Vagina (tissue), 2 donors: Measurements from ENCODE around the gene KDM5B. TPM values are rescaled to one million over a fixed set of nuclear protein-coding genes. Genes with fewer than 3 reads are reported as not detected.

Experiments
- DNase-seq, 2 donors: peaks; one replicate each; pipeline ENCODE4 v3.0.0-alpha.2; 2017; ENCODE audit errors: extremely low spot score in 2 of 2
- H3K27ac ChIP-seq: fragments of 200-600 bp; sonication (generic); one replicate; pipeline ENCODE4 v1.5.1; 2019
- H3K27me3 ChIP-seq: fragments of 200-600 bp; sonication (generic); one replicate; pipeline ENCODE4 v1.5.1; 2019
- H3K36me3 ChIP-seq, 2 donors: fragments of 200-600 bp; sonication (generic); one replicate each; pipeline ENCODE4 v1.5.1; 2017 to 2019
- H3K4me1 ChIP-seq: fragments of 200-600 bp; sonication (generic); one replicate; pipeline ENCODE4 v1.5.1; 2019
- H3K4me3 ChIP-seq, 2 donors: fragments of 200-600 bp; sonication (generic); 1 replicate in 1 of 2; 2 replicates in 1 of 2; pipeline ENCODE4 v1.5.1; 2016 to 2019
- H3K9me3 ChIP-seq: fragments of 200-600 bp; sonication (generic); one replicate; pipeline ENCODE4 v1.5.1; 2019
- CTCF ChIP-seq, 3 experiments: fragments of 450-650 bp in 2 of 3; fragments of 200-600 bp in 1 of 3; sonication (generic) in 1 of 3; IDR thresholded peaks; one replicate each; pipeline ENCODE4 v1.5.1; 2017 to 2019; ENCODE audit warnings: antibody characterized with exemption in 3 of 3, mild to moderate bottlenecking in 2 of 3, moderate library complexity in 2 of 3
- POLR2A ChIP-seq, 2 donors: fragments of 450-650 bp; IDR thresholded peaks; one replicate each; pipeline ENCODE4 v1.6.1; 2017; ENCODE audit warnings: antibody characterized with exemption in 2 of 2, mild to moderate bottlenecking in 2 of 2, moderate library complexity in 2 of 2
- POLR2AphosphoS5 ChIP-seq, 2 donors: sonication (generic); formaldehyde crosslinking; IDR thresholded peaks; one replicate each; pipeline ENCODE4 v1.9.0; 2017; ENCODE audit warnings: antibody characterized with exemption in 2 of 2, mild to moderate bottlenecking in 2 of 2, low read depth in 1 of 2; ENCODE audit not compliant: insufficient read depth in 1 of 2
- intact Hi-C: fragments of 100-400 bp; cut with DNase I; formaldehyde crosslinking; loops from one replicate; pipeline ENCODE4 v1.15.1; 2023
- total RNA-seq: library from RNA; depleted of rRNA; stranded (reverse); fragments of >200 nt; gene quantifications from one replicate; pipeline ENCODE4 v1.2.3, GENCODE V29; 2016

KDM5B gene
- total RNA-seq, 1 donor from 2014 or later, result 99.4 TPM

GRCh38 chr1:202701200-202701599 is 107.0 kb downstream of the KDM5B start:
- H3K4me1 ChIP-seq, result no peaks in the 10 kb centered on the region
- peaks cover 4% of the 10 kb centered on the region for H3K27me3 ChIP-seq
- no peak for DNase-seq
- intact Hi-C loops, result loop anchor here (10.0 kb wide), 1 partner anchor 366 kb away; no protein-coding TSS in a partner anchor
- H3K36me3 ChIP-seq, result no peaks in the 10 kb centered on the region
- TF ChIP-seq CTCF (IDR thresholded peaks at IDR 0.05) (no peak), POLR2AphosphoS5 (IDR thresholded peaks at IDR 0.05; ENCODE audit: insufficient read depth in 1 of 2, low read depth in 1 of 2) (no peak), POLR2A (IDR thresholded peaks at IDR 0.05) (no peak)
- H3K9me3 ChIP-seq, result no peaks in the 10 kb centered on the region
- H3K4me3 ChIP-seq, result no peak overlapping the region
- H3K27ac ChIP-seq, result no peak overlapping the region

- H3K9me3 ChIP-seq, result no peaks in the 10 kb centered on the region
- TF ChIP-seq CTCF (IDR thresholded peaks at IDR 0.05), result no peak
- no peak for TF ChIP-seq POLR2AphosphoS5 (IDR thresholded peaks at IDR 0.05; ENCODE audit: insufficient read depth in 1 of 2, low read depth in 1 of 2)
- no peak for TF ChIP-seq POLR2A (IDR thresholded peaks at IDR 0.05)
- intact Hi-C loops, result loop anchor here (10.0 kb wide), 1 partner anchor 365 kb away; no protein-coding TSS in a partner anchor
Measured at GRCh38 chr1:202700061-202700460, 108.2 kb downstream of the KDM5B start.

GRCh38 chr1:202698276-202698675 is 109.9 kb downstream of the KDM5B start:
- H3K4me1 ChIP-seq, result no peaks in the 10 kb centered on the region
- no peak overlapping the region for H3K27ac ChIP-seq
- TF ChIP-seq POLR2AphosphoS5 (IDR thresholded peaks at IDR 0.05; ENCODE audit: insufficient read depth in 1 of 2, low read depth in 1 of 2) (no peak), CTCF (IDR thresholded peaks at IDR 0.05) (no peak), POLR2A (IDR thresholded peaks at IDR 0.05) (no peak)
- no peaks in the 10 kb centered on the region for H3K36me3 ChIP-seq
- DNase-seq, result no peak
- H3K4me3 ChIP-seq, result no peak overlapping the region
- intact Hi-C loops, result no loop called here
- peaks cover 4% of the 10 kb centered on the region for H3K27me3 ChIP-seq
- H3K9me3 ChIP-seq, result no peaks in the 10 kb centered on the region

More at GRCh38 chr1:202700061-202700460, 108.2 kb downstream of the KDM5B start:
- Histone ChIP-seq H3K36me3 (no peaks in the 10 kb centered on the region), H3K4me3 (no peak overlapping the region), H3K4me1 (no peaks in the 10 kb centered on the region), H3K27me3 (peaks cover 4% of the 10 kb centered on the region), H3K27ac (no peak overlapping the region)
- no peak for DNase-seq

GRCh38 chr1:202697038-202697437 is 111.2 kb downstream of the KDM5B start:
- intact Hi-C loops, result no loop called here
- no peaks in the 10 kb centered on the region for H3K9me3 ChIP-seq
- TF ChIP-seq POLR2A (IDR thresholded peaks at IDR 0.05) (no peak), POLR2AphosphoS5 (IDR thresholded peaks at IDR 0.05; ENCODE audit: insufficient read depth in 1 of 2, low read depth in 1 of 2) (no peak), CTCF (IDR thresholded peaks at IDR 0.05) (no peak)
- no peak for DNase-seq
- H3K4me3 ChIP-seq, result no peak overlapping the region
- no peaks in the 10 kb centered on the region for H3K4me1 ChIP-seq
- H3K36me3 ChIP-seq, result no peaks in the 10 kb centered on the region
- H3K27ac ChIP-seq, result no peak overlapping the region
- no peaks in the 10 kb centered on the region for H3K27me3 ChIP-seq

- intact Hi-C loops, result no loop called here
- TF ChIP-seq POLR2AphosphoS5 (IDR thresholded peaks at IDR 0.05; ENCODE audit: insufficient read depth in 1 of 2, low read depth in 1 of 2) (no peak), CTCF (IDR thresholded peaks at IDR 0.05) (no peak), POLR2A (IDR thresholded peaks at IDR 0.05) (no peak)
- DNase-seq, result no peak
- Histone ChIP-seq H3K4me3 (no peak overlapping the region), H3K9me3 (no peaks in the 10 kb centered on the region), H3K36me3 (no peaks in the 10 kb centered on the region), H3K27ac (no peak overlapping the region), H3K27me3 (no peaks in the 10 kb centered on the region), H3K4me1 (no peaks in the 10 kb centered on the region)
Measured at GRCh38 chr1:202694314-202694713, 113.9 kb downstream of the KDM5B start.
